Mammary epithelial cell (primary cell): ENCODE results near the gene RPP25L.

Experiments
- CTCF ChIP-seq, 2 donors: IDR thresholded peaks in 1 of 2; conservative IDR thresholded peaks in 1 of 2; 2 replicates each; pipeline ENCODE4 v1.5.1; 2011 to 2012; ENCODE audit warnings: inconsistent platforms in 2 of 2, low read length in 2 of 2, mild to moderate bottlenecking in 2 of 2, control low read depth in 1 of 2, low read depth in 1 of 2; ENCODE audit not compliant: insufficient read depth in 1 of 2; ENCODE audit errors: extremely low read depth in 1 of 2
- EZH2 ChIP-seq: IDR thresholded peaks from 2 replicates; pipeline ENCODE4 v1.6.1; 2012; ENCODE audit warnings: low read length, inconsistent platforms, borderline replicate concordance

GRCh38 chr9:34650816-34651215, 38.9 kb upstream of the RPP25L start:
- TF ChIP-seq CTCF (conservative IDR thresholded peaks at IDR 0.05 in 1 of 2, IDR thresholded peaks at IDR 0.05 in 1 of 2; ENCODE audit: extremely low read depth in 1 of 2, insufficient read depth in 1 of 2, low read depth in 1 of 2, low read length in 2 of 2) (no peak), EZH2 (no peak)
